ENCODE data around the gene GPALPP1.

GPALPP1 gene

DNA sequence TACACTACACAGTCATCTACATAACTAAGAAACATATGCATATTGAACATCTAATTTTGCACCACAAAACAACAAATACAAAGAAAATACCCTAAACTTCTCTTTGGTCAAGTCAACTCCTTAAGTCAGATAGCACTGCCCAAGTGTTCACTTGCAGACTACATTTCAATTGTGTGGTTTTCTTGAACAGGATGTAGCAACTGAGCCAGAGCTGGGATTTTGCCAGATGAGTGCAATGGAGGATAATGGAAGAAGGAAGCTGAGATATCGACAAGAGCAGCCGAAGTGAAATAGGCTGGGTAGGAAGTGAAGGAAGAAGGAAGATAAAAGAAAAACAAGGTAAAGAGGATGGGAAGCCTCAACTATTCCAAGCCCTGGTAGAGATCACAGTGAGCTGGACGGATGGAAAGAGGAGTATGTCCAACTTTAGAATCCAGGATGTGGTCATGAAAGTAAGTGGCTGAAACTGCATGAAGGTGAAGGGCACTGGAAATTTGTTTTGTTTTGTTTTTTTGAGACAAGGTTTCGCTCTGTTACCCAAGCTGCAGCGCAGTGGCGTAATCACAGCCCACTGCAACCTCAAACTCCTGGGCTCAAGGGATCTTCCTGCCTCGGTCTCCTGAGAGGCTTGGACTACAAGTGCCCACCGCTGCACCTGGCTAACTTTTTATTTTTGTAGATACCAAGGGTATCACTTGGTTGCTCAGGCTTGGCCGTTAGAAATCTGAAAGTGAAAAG, 15.1 kb upstream of the GPALPP1 start:
- Histone ChIP-seq H3K27me3 (replicated peaks; ENCODE audit: insufficient read depth, low read length) (no peaks in the 10 kb centered on the region), H3K79me2 (ENCODE audit: low read length) (no peaks in the 10 kb centered on the region), H3K4me1 (ENCODE audit: low read length) (no peaks in the 10 kb centered on the region), H3K9me2 (replicated peaks; ENCODE audit: insufficient read depth, low read length) (no peaks in the 10 kb centered on the region), H3K36me3 (replicated peaks; ENCODE audit: insufficient read depth, low read length) (no peaks in the 10 kb centered on the region), H3K9me3 (replicated peaks; ENCODE audit: insufficient read depth, low read length) (no peaks in the 10 kb centered on the region), H3K4me3 (ENCODE audit: low read length) (no peak overlapping the region), H3K4me2 (ENCODE audit: low read depth, low read length) (no peak overlapping the region), H3K27ac (ENCODE audit: low read length) (no peak overlapping the region), H3F3A (ENCODE audit: insufficient read depth, low read length) (no peaks in the 10 kb centered on the region), H3K9ac (ENCODE audit: low read length) (no peak overlapping the region), H2AFZ (ENCODE audit: low read length) (no peak overlapping the region), H4K20me1 (ENCODE audit: insufficient read depth, low read length) (no peaks in the 10 kb centered on the region)
- TF ChIP-seq, protein P1, sequence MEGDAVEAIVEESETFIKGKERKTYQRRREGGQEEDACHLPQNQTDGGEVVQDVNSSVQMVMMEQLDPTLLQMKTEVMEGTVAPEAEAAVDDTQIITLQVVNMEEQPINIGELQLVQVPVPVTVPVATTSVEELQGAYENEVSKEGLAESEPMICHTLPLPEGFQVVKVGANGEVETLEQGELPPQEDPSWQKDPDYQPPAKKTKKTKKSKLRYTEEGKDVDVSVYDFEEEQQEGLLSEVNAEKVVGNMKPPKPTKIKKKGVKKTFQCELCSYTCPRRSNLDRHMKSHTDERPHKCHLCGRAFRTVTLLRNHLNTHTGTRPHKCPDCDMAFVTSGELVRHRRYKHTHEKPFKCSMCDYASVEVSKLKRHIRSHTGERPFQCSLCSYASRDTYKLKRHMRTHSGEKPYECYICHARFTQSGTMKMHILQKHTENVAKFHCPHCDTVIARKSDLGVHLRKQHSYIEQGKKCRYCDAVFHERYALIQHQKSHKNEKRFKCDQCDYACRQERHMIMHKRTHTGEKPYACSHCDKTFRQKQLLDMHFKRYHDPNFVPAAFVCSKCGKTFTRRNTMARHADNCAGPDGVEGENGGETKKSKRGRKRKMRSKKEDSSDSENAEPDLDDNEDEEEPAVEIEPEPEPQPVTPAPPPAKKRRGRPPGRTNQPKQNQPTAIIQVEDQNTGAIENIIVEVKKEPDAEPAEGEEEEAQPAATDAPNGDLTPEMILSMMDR (IDR thresholded peaks at IDR 0.05; ENCODE audit: low read length) = no peak
- TF ChIP-seq EZH2phosphoT487 (IDR thresholded peaks at IDR 0.05; ENCODE audit: low read length) = no peak
- TF ChIP-seq EZH2 (optimal IDR thresholded peaks at IDR 0.05; ENCODE audit: low read depth, low read length) = no peak
- DNase-seq = no peak

DNA sequence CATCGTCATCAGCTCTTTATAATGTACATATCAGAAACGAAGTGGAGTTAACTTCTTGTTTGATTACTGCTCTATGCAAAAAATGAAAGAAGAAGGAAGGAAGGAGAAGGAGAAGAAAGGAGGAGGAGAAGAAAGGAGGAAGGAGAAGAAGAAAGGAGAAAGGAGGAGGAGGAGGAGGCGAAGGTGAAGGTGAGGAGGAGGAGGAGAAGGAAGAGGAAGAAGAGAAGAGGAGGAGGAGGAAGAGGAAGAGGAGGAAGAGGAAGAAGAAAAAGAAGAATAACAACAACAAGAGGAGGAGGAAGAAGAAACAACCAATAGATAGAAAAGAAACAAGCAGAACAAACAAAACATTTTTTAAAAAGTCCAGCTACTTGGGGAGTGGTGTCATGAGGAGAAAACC, 13.1 kb upstream of the GPALPP1 start:
- TF ChIP-seq, protein P1 (IDR thresholded peaks at IDR 0.05; ENCODE audit: low read length) = no peak
- no peak for TF ChIP-seq EZH2phosphoT487 (IDR thresholded peaks at IDR 0.05; ENCODE audit: low read length)
- no peak for TF ChIP-seq EZH2 (optimal IDR thresholded peaks at IDR 0.05; ENCODE audit: low read depth, low read length)
- Histone ChIP-seq H3K9me2 (replicated peaks; ENCODE audit: insufficient read depth, low read length) (no peaks in the 10 kb centered on the region), H3K79me2 (ENCODE audit: low read length) (no peaks in the 10 kb centered on the region), H3F3A (ENCODE audit: insufficient read depth, low read length) (no peaks in the 10 kb centered on the region), H3K4me2 (ENCODE audit: low read depth, low read length) (no peak overlapping the region), H3K9ac (ENCODE audit: low read length) (no peak overlapping the region), H3K36me3 (replicated peaks; ENCODE audit: insufficient read depth, low read length) (no peaks in the 10 kb centered on the region), H3K4me3 (ENCODE audit: low read length) (no peak overlapping the region), H2AFZ (ENCODE audit: low read length) (no peak overlapping the region), H4K20me1 (ENCODE audit: insufficient read depth, low read length) (no peaks in the 10 kb centered on the region), H3K9me3 (replicated peaks; ENCODE audit: insufficient read depth, low read length) (no peaks in the 10 kb centered on the region), H3K4me1 (ENCODE audit: low read length) (no peaks in the 10 kb centered on the region), H3K27ac (ENCODE audit: low read length) (no peak overlapping the region), H3K27me3 (replicated peaks; ENCODE audit: insufficient read depth, low read length) (no peaks in the 10 kb centered on the region)
- no peak for DNase-seq

DNA sequence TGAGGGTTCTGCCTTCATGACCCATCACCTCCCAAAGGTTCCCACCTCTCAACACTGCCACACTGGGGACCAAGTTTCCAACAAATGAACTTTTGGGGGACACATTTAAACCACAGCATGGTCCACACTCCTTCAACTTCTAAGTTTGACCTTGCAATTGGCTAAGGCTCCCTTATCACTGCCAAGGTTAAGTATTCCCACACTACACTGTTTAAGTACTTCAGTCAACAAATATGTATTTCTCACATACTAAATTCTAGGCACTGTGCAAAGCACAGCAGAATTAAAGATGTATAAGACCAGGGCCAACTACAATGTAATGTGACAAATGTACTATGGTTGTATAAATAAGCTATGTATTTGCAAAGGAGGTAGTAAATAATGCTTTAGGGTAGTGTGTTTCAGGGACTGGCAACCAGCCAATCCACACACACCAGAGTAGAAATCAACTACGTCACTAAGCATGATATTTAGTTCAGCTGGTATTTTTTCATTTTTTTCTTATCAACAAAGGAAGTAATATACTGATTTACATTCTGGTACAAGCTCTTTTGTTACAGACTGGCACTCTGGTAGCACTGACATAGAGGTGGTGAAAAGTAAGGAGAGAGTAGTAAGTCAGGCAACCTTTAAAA, 12.3 kb upstream of the GPALPP1 start:
- no peak overlapping the region for H3K4me2 ChIP-seq (ENCODE audit: low read depth, low read length)
- no peaks in the 10 kb centered on the region for H3K9me2 ChIP-seq (replicated peaks; ENCODE audit: insufficient read depth, low read length)
- no peak overlapping the region for H3K27ac ChIP-seq (ENCODE audit: low read length)
- H3K9me3 ChIP-seq (replicated peaks; ENCODE audit: insufficient read depth, low read length) = no peaks in the 10 kb centered on the region
- no peaks in the 10 kb centered on the region for H3K79me2 ChIP-seq (ENCODE audit: low read length)
- H3K4me3 ChIP-seq (ENCODE audit: low read length) = no peak overlapping the region
- no peaks in the 10 kb centered on the region for H3F3A ChIP-seq (ENCODE audit: insufficient read depth, low read length)
- H3K9ac ChIP-seq (ENCODE audit: low read length) = no peak overlapping the region
- no peaks in the 10 kb centered on the region for H3K4me1 ChIP-seq (ENCODE audit: low read length)
- no peaks in the 10 kb centered on the region for H3K36me3 ChIP-seq (replicated peaks; ENCODE audit: insufficient read depth, low read length)
- H4K20me1 ChIP-seq (ENCODE audit: insufficient read depth, low read length) = no peaks in the 10 kb centered on the region
- TF ChIP-seq, protein P1 (IDR thresholded peaks at IDR 0.05; ENCODE audit: low read length) = no peak
- TF ChIP-seq EZH2 (optimal IDR thresholded peaks at IDR 0.05; ENCODE audit: low read depth, low read length) (no peak), EZH2phosphoT487 (IDR thresholded peaks at IDR 0.05; ENCODE audit: low read length) (no peak)
- no peaks in the 10 kb centered on the region for H3K27me3 ChIP-seq (replicated peaks; ENCODE audit: insufficient read depth, low read length)
- no peak overlapping the region for H2AFZ ChIP-seq (ENCODE audit: low read length)
- DNase-seq = no peak
